ENCODE results near the gene NOL4L. TPM values are rescaled to one million over a fixed set of nuclear protein-coding genes. Genes with fewer than 3 reads are reported as not detected.
"Not testable (repeated sequence)": the region's sequence is repeated elsewhere in the genome, so short reads cannot be mapped to it uniquely, and the experiment has no call there.

The NOL4L gene
- total RNA-seq, 1 experiment from 2014 or later, result 17.8 TPM

GRCh38 chr20:32596681-32597252 lies 11.6 kb upstream of the NOL4L start:
- no peak for DNase-seq (ENCODE audit: low spot score)

DNA sequence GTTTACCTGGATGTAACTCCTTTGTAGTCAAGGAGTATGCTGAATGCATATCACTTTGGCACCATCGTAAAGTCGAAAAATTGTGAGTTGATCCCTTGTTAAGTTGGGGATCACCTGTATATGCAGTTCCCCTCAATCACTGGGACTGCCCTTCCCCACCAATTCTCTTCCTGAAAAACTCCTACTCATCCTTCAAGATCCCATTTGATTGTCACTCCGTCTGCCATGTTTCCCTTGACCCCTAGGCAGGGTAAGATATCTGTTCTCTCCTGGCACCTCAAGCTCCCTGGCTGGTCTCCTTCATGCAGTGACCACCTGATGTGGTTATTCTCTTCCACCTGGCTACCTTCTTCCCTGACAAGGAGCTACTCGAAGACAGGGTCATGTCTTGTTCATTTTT lies 10.0 kb upstream of the NOL4L start:
- DNase-seq (ENCODE audit: low spot score), result no peak

DNA sequence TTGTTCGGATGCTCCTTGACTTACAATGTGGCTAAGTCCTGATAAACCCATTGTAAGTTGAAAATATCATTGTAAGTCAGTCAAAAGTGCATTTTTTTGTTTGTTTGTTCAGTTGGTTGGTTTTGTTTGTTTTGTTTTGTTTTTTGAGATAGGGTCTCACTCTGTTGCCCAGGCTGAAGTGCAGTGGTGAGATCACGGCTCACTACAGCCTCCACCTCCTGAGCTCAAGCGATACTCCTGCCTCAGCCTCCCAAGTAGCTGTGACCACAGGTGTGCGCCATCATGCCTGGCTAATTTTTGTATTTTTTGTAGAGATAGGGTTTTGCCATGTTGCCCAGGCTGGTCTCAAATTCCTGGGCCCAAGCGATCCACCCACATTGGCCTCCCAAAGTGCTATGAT lies 9.5 kb upstream of the NOL4L start:
- not testable (repeated sequence) for DNase-seq (ENCODE audit: low spot score)

- no peak for DNase-seq (ENCODE audit: low spot score)
These were observed 9.1 kb upstream of the NOL4L start for GRCh38 chr20:32594204-32594603.

- not testable (repeated sequence) for DNase-seq (ENCODE audit: low spot score)
These were observed 7.5 kb upstream of the NOL4L start for GRCh38 chr20:32592616-32593015.

- no peak for DNase-seq (ENCODE audit: low spot score)
These were observed 6.9 kb upstream of the NOL4L start for GRCh38 chr20:32592022-32592421.

DNA sequence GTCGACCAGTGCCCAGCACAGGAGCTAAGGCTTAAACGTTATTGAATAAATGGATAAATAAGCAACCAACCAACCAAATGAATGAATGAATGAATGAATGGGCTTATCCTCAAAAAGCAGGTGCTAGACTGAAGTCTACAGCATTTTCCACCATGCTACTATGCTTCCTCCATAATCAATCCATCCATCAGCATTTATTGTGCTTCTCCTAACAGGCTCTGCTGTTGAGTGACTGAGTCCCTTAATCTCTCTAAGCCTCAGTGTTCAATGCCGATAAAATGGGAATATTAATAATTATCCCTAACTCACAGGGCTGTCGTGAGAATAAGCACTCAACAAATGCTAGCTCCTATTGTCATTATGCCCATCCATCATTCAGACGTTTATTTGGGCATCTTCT lies 4.6 kb upstream of the NOL4L start:
- no peak for DNase-seq (ENCODE audit: low spot score)

DNA sequence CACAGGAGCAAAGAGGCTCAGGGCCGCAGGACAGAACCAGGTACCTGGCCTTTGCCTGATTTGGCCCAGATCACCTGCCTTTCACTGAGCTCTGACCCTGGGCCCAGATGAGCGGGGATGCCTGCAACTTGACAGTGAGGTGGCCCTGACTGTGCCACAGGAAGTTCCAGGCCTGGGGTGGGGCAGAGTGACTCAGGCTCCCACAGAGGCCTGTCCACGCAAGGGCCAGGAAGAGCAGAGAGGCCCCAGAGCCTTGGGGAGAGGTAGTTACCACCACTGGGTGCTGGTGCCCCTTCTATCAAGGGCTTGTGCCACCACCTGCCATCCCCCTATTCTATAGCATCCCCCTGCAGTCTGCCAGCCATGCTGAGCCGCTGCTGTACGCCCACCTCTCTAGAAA lies 4.1 kb upstream of the NOL4L start:
- DNase-seq (ENCODE audit: low spot score), result peak; percentile 58

DNA sequence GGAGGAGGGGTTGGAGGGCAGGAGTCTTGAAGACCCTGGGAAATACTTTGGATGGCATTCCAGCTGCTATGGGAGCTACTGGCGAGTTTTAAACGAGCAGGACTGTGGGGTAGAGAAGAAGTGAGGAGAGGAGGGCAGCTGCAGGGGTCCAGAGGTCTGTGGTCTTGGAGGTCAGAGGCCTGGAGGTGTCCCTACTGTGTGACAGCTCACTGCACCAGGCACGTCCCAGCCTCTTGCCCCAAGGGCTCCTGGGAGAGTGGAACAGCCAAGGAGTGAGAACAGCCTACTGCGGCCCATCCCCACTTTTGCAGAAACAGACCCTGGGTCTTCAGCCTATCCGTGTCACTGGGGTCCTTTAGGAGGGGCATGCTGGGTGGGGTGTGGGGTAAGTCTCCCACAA lies 2.9 kb upstream of the NOL4L start:
- no peak for DNase-seq (ENCODE audit: low spot score)

GRCh38 chr20:32586291-32586690 lies 1.2 kb upstream of the NOL4L start:
- DNase-seq (ENCODE audit: low spot score), result no peak

DNA sequence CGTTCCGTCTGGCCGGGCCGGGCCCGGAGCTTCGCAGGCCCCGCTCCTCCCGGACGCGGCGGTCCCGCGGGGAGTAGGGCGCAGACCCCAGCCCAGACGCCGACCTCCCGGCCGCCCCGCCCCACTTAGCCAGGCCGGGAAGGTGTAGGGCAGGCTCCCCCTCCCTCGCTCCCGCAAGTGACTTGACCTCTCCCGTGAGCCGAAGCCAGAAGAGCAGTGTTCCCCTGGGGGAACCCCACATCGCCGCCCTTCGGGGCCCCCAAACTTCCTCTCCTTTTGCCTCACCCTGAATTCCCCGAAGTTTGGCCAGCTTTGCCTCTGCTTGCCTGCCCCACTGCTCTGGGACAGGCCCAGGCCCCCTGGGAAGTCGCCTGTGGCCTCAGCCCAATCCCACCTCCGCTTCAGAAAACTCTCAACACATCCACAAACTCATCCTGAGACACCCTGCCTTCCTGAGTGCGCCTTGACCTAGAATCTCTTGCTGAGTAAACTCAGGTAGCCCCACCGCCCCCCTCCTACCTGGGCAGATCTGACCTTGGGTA lies 524 bp upstream of the NOL4L start:
- DNase-seq (ENCODE audit: low spot score), result no peak

GRCh38 chr20:32583581-32584070 lies 1.5 kb downstream of the NOL4L start:
- no peak for DNase-seq (ENCODE audit: low spot score)

DNA sequence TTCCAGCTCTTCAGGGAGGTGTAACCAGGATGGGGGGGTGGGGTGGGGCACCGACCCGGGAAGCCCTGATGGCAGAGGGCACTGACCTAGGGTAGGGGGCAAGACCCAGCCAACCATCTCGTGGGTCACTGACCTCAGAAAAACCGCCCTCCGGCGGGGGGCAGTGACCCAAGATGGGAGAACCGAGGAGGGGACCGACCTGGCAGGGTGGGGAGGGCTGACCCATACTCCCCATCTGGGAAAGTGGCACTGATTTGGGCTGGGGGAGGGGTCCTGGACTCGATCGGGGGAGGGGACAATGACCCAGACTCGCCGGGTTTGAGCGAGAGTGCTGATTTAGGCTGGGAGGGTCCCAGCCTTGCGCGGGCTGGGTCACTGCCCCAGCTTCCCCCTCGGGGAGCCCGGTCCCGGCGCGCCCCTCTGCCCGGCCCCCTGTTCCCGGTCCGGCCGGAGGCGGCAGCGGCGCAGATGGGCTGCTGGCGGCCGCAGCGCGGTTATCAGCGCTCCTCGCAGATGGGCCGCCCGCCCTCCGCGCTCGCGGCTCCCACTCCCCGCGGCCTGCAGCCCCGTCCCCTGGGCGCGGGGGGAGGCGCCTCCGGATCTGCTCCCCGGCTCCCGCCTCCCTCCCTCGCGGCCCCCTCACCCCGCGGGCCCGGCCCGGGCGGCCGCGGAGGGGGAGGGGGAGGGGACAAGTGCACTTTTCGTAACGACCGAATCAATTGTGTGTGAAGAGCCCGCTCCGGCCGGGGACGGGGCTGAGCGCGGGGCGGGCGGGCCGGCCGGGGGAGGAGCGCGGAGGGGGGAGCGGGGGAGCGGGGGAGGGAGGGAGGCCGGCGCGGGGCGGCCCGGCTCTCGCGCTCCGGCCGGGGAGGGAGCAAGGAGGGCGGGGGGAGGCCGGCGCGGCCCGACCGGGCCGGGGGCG lies 2.2 kb downstream of the NOL4L start:
- DNase-seq (ENCODE audit: low spot score), result no peak

GRCh38 chr20:32581839-32582658 lies 3.1 kb downstream of the NOL4L start:
- no peak for DNase-seq (ENCODE audit: low spot score)

GRCh38 chr20:32580970-32581838 lies 3.9 kb downstream of the NOL4L start:
- no peak for DNase-seq (ENCODE audit: low spot score)

DNA sequence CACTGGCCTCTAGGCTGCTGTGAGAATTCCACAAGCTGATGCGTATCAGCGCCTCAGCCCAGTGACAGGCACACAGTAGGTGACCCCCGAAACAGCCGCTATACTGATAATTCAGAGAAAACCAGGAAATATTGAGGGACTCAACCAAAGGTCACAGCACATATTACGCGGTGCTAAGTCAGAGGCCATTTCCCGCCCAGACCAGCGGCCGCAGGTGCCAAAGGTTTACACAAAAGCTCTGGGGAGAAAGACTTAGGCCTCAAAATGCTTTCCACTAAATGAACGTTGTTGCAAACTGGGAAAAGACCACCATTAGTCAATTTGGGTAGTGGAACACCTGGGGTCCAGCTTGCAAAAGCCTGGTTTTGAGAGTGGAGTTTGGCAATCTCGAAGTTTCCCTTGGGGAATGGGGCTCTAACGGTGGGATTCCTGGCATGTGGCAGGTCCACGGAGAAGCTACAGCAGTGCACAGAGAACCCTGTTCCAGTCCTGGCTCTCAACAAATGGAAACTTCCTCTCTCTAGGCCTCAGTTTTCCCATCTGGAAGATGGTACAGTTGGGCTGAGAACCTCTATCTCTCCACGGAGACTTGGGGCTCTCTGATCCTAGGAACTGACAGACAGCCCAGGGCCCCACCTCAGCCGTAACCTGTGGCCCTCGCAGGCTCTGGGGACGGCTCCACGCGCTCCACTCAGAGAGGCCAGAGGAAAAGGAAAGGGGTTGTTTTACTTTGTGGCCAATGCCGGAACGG lies 4.7 kb downstream of the NOL4L start:
- no peak for DNase-seq (ENCODE audit: low spot score)

DNA sequence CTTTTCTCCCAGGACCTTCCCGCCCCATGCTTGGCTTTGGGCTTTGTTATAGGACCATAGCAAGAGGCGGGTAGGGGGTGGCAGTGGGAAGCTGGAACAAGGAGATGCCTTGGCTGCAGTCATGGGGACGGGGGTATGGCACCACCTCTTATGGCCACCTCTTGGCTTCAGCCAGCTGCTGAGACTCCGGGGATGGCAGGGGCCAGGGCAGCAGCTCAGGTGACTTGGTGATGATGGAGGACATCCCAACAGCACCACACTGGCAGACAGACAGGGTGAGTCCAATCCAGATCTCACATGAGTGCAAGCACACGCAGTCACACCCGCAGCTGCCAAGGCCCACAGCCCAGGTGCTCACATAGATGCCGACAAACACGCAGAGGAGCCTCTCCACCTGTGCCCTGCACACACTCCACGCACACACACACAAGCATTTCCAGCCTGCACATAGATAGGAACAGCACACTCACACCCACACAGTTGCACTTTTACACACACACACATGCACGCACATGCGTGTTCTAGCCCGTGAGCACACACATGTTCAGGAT lies 6.2 kb downstream of the NOL4L start:
- DNase-seq (ENCODE audit: low spot score), result no peak

DNA sequence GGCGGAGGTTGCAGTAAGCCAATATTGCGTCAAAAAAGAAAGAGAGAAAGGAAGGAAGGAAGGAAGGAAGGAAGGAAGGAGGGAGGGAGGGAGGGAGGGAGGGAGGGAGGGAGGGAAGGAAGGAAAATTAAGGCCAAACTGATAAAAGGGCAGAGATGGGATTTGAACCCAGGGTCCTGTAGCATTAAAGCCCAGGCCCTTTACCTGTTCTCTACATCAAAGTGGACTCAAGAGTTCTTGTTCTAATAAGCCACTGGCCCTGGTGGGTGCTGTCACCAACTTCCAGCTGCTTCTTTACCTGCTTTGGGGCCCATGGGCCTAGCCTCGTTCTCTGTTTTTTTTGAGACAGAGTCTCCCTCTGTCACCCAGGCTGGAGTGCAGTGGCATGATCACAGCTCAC lies 7.1 kb downstream of the NOL4L start:
- not testable (repeated sequence) for DNase-seq (ENCODE audit: low spot score)

GRCh38 chr20:32577657-32578056 lies 7.5 kb downstream of the NOL4L start:
- DNase-seq (ENCODE audit: low spot score), result no peak

GRCh38 chr20:32577023-32577422 lies 8.1 kb downstream of the NOL4L start:
- no peak for DNase-seq (ENCODE audit: low spot score)
